Measurements from ENCODE around the gene THSD4. TPM values are rescaled to one million over a fixed set of nuclear protein-coding genes. Genes with fewer than 3 reads are reported as not detected.

Gene THSD4
- total RNA-seq, 2 experiments from 2014 or later, result not detected

DNA sequence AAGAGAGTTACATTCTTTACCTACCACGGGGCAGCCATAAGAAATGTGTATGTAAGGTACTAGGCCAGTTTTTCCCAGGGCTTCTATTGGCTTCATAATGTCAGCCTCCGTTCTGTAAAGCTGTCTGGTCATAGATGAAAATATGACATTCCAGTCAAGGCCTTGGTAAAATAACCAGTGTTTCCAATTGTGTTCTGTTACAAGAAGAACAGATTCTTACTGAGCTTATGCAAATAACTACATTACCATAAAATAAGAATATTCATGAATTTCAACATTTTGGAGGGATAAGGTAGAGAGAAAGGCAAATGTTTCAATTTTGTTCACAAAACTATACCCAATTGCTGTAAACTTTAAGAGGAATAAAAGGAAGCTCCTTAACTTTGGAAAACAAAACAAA lies 315.5 kb downstream of the THSD4 start:
- Histone ChIP-seq H3K4me2 (ENCODE audit: low read length) (no peak overlapping the region), H3K4me3 (ENCODE audit: low read depth, low read length, poor library complexity, severe bottlenecking) (no peak overlapping the region), H3K27ac (ENCODE audit: low read depth, low read length, poor library complexity, severe bottlenecking) (no peak overlapping the region), H4K20me1 (ENCODE audit: insufficient read depth, low read length) (no peaks in the 10 kb centered on the region), H3K4me1 (ENCODE audit: insufficient read depth, low read length, poor library complexity, severe bottlenecking) (no peaks in the 10 kb centered on the region), H3K36me3 (ENCODE audit: insufficient read depth, low read length) (no peaks in the 10 kb centered on the region), H3K9me3 (ENCODE audit: low read length) (no peaks in the 10 kb centered on the region), H2AFZ (ENCODE audit: low read length) (no peak overlapping the region), H3K79me2 (ENCODE audit: insufficient read depth, low read depth, low read length) (no peaks in the 10 kb centered on the region), H3K9me2 (ENCODE audit: insufficient read depth, low read length) (no peaks in the 10 kb centered on the region)
- BruUV-seq (replicated peaks), result no TSS peak
- ChIA-PET POLR2A (interaction anchor here (1.1 kb wide), 1 partner anchor 19 kb away, joined by 4 read pairs; no protein-coding TSS in a partner anchor), CTCF (ENCODE audit: unreplicated experiment) (no interaction called here)
- no peak for DNase-seq (ENCODE audit: low spot score)
- intact Hi-C loops (cut with micrococcal nuclease; ENCODE audit: unreplicated experiment), result no loop called here
- TF ChIP-seq CTCF (conservative IDR thresholded peaks at IDR 0.05; ENCODE audit: low read length) (no peak), EZH2phosphoT487 (IDR thresholded peaks at IDR 0.05; ENCODE audit: borderline replicate concordance, low read depth, low read length) (no peak)

GRCh38 chr15:71431343-71432336 lies 316.4 kb downstream of the THSD4 start:
- H2AFZ ChIP-seq (ENCODE audit: low read length), result no peak overlapping the region
- TF ChIP-seq EZH2phosphoT487 (IDR thresholded peaks at IDR 0.05; ENCODE audit: borderline replicate concordance, low read depth, low read length), result no peak
- ChIA-PET POLR2A (interaction anchor here (1.1 kb wide), 1 partner anchor 20 kb away, joined by 4 read pairs; no protein-coding TSS in a partner anchor), CTCF (ENCODE audit: unreplicated experiment) (no interaction called here)
- H3K79me2 ChIP-seq (ENCODE audit: insufficient read depth, low read depth, low read length), result no peaks in the 10 kb centered on the region
- no peak overlapping the region for H3K4me3 ChIP-seq (ENCODE audit: low read depth, low read length, poor library complexity, severe bottlenecking)
- no peaks in the 10 kb centered on the region for H3K9me2 ChIP-seq (ENCODE audit: insufficient read depth, low read length)
- no peak overlapping the region for H3K4me2 ChIP-seq (ENCODE audit: low read length)
- no peaks in the 10 kb centered on the region for H4K20me1 ChIP-seq (ENCODE audit: insufficient read depth, low read length)
- H3K4me1 ChIP-seq (ENCODE audit: insufficient read depth, low read length, poor library complexity, severe bottlenecking), result no peaks in the 10 kb centered on the region
- no peaks in the 10 kb centered on the region for H3K36me3 ChIP-seq (ENCODE audit: insufficient read depth, low read length)
- no peak overlapping the region for H3K27ac ChIP-seq (ENCODE audit: low read depth, low read length, poor library complexity, severe bottlenecking)
- DNase-seq (ENCODE audit: low spot score), result no peak
- no TSS peak for BruUV-seq (replicated peaks)
- H3K9me3 ChIP-seq (ENCODE audit: low read length), result no peaks in the 10 kb centered on the region
- intact Hi-C loops (cut with micrococcal nuclease; ENCODE audit: unreplicated experiment), result no loop called here

DNA sequence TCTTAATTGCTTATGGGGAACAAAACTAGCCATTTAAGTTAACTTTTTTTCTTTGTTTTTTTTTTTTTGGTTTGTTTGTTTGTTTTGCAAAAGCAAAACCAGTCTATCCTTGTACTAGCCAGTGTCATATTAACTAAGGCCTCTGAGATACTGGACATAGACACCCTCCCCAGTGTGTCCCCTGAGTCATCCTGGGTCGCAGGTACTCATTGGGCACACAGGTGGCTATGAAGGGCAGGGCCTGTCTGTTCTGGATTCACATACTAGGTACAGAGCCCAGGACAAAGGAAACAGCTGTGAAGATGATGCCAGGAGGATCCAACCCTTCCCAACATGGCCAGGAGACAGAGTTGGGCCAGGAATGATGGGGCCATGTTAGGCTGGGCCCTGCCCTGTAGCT lies 318.1 kb downstream of the THSD4 start:
- no peak overlapping the region for H3K27ac ChIP-seq (ENCODE audit: low read depth, low read length, poor library complexity, severe bottlenecking)
- no peak overlapping the region for H3K4me2 ChIP-seq (ENCODE audit: low read length)
- H3K4me3 ChIP-seq (ENCODE audit: low read depth, low read length, poor library complexity, severe bottlenecking), result no peak overlapping the region
- CTCF ChIA-PET (ENCODE audit: unreplicated experiment), result no interaction called here
- H3K9me2 ChIP-seq (ENCODE audit: insufficient read depth, low read length), result no peaks in the 10 kb centered on the region
- TF ChIP-seq EZH2phosphoT487 (IDR thresholded peaks at IDR 0.05; ENCODE audit: borderline replicate concordance, low read depth, low read length) (no peak), CTCF (conservative IDR thresholded peaks at IDR 0.05; ENCODE audit: low read length) (no peak)
- no TSS peak for BruUV-seq (replicated peaks)
- H2AFZ ChIP-seq (ENCODE audit: low read length), result no peak overlapping the region
- POLR2A ChIA-PET, result no interaction called here
- no peaks in the 10 kb centered on the region for H4K20me1 ChIP-seq (ENCODE audit: insufficient read depth, low read length)
- no peak for DNase-seq (ENCODE audit: low spot score)
- intact Hi-C loops (cut with micrococcal nuclease; ENCODE audit: unreplicated experiment), result no loop called here
- no peaks in the 10 kb centered on the region for H3K4me1 ChIP-seq (ENCODE audit: insufficient read depth, low read length, poor library complexity, severe bottlenecking)
- no peaks in the 10 kb centered on the region for H3K36me3 ChIP-seq (ENCODE audit: insufficient read depth, low read length)
- H3K79me2 ChIP-seq (ENCODE audit: insufficient read depth, low read depth, low read length), result no peaks in the 10 kb centered on the region
- no peaks in the 10 kb centered on the region for H3K9me3 ChIP-seq (ENCODE audit: low read length)
